HEK293 (cell line): ENCODE data around the gene HIC1.

Experiments
- CTCF ChIA-PET: fragments of 350-600 bp; formaldehyde crosslinking; extraction: SDS; loops from one replicate; lab custom pipeline; 2021; ENCODE audit warnings: antibody characterized with exemption; lab: Yijun Ruan, JAX
- POLR2A ChIA-PET: fragments of 300-600 bp; formaldehyde crosslinking; extraction: SDS; loops from one replicate; lab custom pipeline; 2020; ENCODE audit warnings: antibody characterized with exemption, inconsistent platforms; lab: Yijun Ruan, JAX
- H3K27ac ChIP-seq: fragments of 200-500 bp; sonication (Bioruptor generic); 2 replicates; pipeline ENCODE4 v1.5.1; 2014; ENCODE audit warnings: low read depth, low read length, control low read depth, inconsistent platforms; ENCODE audit errors: extremely low read depth
- H3K36me3 ChIP-seq, 2 experiments: fragments of 200-500 bp in 1 of 2; sonication (Bioruptor generic) in 1 of 2; 1 replicate in 1 of 2; 2 replicates in 1 of 2; pipeline ENCODE4 v1.5.1; 2014 to 2017; ENCODE audit warnings: inconsistent platforms in 2 of 2, low read length in 2 of 2; ENCODE audit not compliant: control insufficient read depth in 2 of 2, insufficient read depth in 1 of 2
- H3K4me1 ChIP-seq: fragments of 200-500 bp; sonication (Bioruptor generic); 2 replicates; pipeline ENCODE4 v1.5.1; 2014; ENCODE audit warnings: mild to moderate bottlenecking, low read length, inconsistent platforms; ENCODE audit not compliant: control insufficient read depth, insufficient read depth
- H3K4me3 ChIP-seq: 2 replicates; pipeline ENCODE4 v1.5.1; 2011; ENCODE audit warnings: low read depth, mild to moderate bottlenecking, control low read depth, low read length, moderate library complexity
- H3K9me3 ChIP-seq: fragments of 200-500 bp; sonication (Bioruptor generic); 2 replicates; pipeline ENCODE4 v1.5.1; 2014; ENCODE audit warnings: low read depth, low read length, inconsistent platforms; ENCODE audit not compliant: control insufficient read depth, insufficient read depth
- GLIS2 ChIP-seq: fragments of 450-650 bp; formaldehyde crosslinking; IDR thresholded peaks from 2 replicates; pipeline ENCODE4 v1.5.1; 2016; ENCODE audit warnings: missing biosample characterization, missing genetic modification characterization
- SCRT2 ChIP-seq: fragments of 450-650 bp; formaldehyde crosslinking; IDR thresholded peaks from 2 replicates; pipeline ENCODE4 v1.5.1; 2016; ENCODE audit warnings: missing biosample characterization, missing genetic modification characterization
- SP7 ChIP-seq: fragments of 450-650 bp; formaldehyde crosslinking; IDR thresholded peaks from 2 replicates; pipeline ENCODE4 v1.5.1; 2016; ENCODE audit warnings: missing biosample characterization, missing genetic modification characterization
- ZBTB17 ChIP-seq: fragments of 450-650 bp; formaldehyde crosslinking; IDR thresholded peaks from 2 replicates; pipeline ENCODE4 v1.5.1; 2016; ENCODE audit warnings: missing biosample characterization, missing genetic modification characterization
- ZEB2 ChIP-seq: fragments of 450-650 bp; formaldehyde crosslinking; IDR thresholded peaks from 2 replicates; pipeline ENCODE4 v1.5.1; 2016; ENCODE audit warnings: missing biosample characterization, missing genetic modification characterization
- ZFP41 ChIP-seq: fragments of 450-650 bp; formaldehyde crosslinking; IDR thresholded peaks from 2 replicates; pipeline ENCODE4 v1.5.1; 2016; ENCODE audit warnings: missing biosample characterization, missing genetic modification characterization, borderline replicate concordance
- ZNF146 ChIP-seq: fragments of 450-650 bp; formaldehyde crosslinking; IDR thresholded peaks from 2 replicates; pipeline ENCODE4 v1.5.1; 2016; ENCODE audit warnings: missing biosample characterization, missing genetic modification characterization
- ZNF394 ChIP-seq: fragments of 450-650 bp; formaldehyde crosslinking; IDR thresholded peaks from 2 replicates; pipeline ENCODE4 v1.5.1; 2016; ENCODE audit warnings: missing biosample characterization, missing genetic modification characterization, mild to moderate bottlenecking, moderate library complexity, borderline replicate concordance
- ZNF600 ChIP-seq: fragments of 450-650 bp; formaldehyde crosslinking; IDR thresholded peaks from 2 replicates; pipeline ENCODE4 v1.5.1; 2016; ENCODE audit warnings: missing biosample characterization, missing genetic modification characterization
- TF ChIP-seq, protein P1 (sequence below): fragments of 450-650 bp; formaldehyde crosslinking; conservative IDR thresholded peaks from 2 replicates; pipeline ENCODE4 v1.5.1; 2016; ENCODE audit warnings: low read depth, missing biosample characterization, missing genetic modification characterization
- TF ChIP-seq, protein P2 (sequence below): fragments of 450-650 bp; formaldehyde crosslinking; IDR thresholded peaks from 2 replicates; pipeline ENCODE4 v1.5.1; 2016; ENCODE audit warnings: missing biosample characterization, missing genetic modification characterization

HIC1 gene

DNA sequence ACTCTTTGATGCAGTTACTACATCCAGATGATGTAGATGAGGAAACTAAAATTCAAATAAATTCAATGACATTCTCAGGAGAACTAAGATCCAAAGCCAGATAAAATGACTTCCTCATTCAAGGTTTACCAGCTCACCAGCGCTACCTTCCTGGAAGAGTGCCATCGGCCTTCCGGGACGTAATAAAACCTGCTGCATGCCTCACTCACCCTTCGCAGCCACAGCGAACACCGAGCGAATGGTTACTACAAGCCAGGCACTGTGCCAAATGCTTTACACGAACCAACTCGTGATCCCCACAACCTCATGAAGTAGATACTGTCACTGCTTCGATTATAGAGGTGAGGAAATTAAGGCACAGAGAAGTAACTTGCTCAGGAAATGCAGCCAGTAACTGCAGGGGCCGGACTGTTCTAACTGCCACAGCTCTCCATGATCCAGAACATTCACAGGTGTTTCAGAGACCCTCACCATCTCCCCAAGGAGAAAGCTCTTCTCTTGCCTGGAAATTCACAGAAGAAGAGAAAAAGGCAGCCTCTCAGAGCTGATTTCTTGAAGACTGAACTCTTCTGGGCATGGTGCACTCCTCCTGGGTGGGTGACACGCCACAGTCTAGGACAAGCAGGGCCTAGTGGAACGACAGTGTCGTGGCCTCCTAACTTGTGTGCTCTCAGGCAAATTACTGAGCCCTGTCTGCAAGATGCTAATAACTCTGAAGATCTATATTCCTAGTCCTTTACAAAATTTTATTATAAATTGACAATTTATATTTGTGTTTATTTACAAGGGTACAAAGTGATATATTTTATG is 46.8 kb downstream of the HIC1 start (continued):
- TF ChIP-seq, protein P1, sequence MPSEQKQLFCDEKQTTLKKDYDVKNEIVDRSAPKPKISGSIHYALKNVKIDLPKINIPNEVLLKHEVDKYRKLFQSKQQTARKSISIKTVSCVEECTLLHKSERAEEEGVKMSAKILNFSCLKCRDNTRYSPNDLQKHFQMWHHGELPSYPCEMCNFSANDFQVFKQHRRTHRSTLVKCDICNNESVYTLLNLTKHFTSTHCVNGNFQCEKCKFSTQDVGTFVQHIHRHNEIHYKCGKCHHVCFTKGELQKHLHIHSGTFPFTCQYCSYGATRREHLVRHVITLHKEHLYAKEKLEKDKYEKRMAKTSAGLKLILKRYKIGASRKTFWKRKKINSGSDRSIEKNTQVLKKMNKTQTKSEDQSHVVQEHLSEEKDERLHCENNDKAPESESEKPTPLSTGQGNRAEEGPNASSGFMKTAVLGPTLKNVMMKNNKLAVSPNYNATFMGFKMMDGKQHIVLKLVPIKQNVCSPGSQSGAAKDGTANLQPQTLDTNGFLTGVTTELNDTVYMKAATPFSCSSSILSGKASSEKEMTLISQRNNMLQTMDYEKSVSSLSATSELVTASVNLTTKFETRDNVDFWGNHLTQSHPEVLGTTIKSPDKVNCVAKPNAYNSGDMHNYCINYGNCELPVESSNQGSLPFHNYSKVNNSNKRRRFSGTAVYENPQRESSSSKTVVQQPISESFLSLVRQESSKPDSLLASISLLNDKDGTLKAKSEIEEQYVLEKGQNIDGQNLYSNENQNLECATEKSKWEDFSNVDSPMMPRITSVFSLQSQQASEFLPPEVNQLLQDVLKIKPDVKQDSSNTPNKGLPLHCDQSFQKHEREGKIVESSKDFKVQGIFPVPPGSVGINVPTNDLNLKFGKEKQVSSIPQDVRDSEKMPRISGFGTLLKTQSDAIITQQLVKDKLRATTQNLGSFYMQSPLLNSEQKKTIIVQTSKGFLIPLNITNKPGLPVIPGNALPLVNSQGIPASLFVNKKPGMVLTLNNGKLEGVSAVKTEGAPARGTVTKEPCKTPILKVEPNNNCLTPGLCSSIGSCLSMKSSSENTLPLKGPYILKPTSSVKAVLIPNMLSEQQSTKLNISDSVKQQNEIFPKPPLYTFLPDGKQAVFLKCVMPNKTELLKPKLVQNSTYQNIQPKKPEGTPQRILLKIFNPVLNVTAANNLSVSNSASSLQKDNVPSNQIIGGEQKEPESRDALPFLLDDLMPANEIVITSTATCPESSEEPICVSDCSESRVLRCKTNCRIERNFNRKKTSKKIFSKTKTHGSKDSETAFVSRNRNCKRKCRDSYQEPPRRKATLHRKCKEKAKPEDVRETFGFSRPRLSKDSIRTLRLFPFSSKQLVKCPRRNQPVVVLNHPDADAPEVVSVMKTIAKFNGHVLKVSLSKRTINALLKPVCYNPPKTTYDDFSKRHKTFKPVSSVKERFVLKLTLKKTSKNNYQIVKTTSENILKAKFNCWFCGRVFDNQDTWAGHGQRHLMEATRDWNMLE (tag by site-specific recombination): no peak
- TF ChIP-seq ZEB2 (tag by site-specific recombination) (peak; percentile 83), SCRT2 (tag by site-specific recombination) (peak; percentile 96), SP7 (tag by site-specific recombination) (peak; percentile 60)
- TF ChIP-seq, all 188 proteins: peak for 28

DNA sequence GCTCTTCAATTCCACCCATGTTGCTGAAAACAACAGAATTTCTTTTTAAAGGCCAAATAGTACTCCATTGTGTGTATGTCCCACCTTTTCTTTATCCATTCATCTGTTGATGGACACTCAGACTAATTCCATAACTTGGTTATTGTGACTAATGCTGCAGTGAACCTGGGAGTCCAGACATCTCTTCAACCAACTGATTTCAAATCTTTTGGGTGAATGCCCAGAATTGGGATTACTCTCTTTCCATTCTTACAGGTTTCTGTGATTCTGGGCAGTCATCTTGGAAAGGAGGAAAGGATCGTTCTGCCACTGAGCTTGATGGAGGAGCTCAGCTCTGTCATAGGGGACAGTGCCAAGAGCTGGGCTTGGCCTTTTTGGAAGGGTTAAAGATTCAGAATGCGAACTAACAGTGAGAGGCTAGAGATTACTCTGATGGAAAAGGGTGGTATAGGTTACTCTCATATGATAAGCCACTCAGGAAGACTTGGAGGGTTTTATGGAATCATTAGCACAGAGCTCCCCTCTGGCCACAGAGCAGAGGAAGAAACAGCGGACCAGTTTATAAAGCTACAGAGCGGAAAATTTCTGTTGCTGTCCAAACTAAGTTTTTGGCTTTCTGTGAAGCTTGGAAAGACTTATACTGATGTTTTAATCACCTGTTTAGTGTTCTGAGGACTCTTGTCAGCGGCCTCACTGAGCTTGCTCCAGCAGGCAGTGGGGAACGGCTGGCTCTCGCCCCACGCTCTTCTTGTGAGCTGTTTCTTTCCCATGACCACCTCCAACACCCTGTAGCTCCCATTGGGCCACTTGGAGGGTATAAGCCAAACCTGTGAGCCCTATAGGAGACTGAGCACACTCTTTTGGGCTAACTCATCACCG is 48.3 kb downstream of the HIC1 start:
- Histone ChIP-seq H3K9me3 (no peaks in the 10 kb centered on the region), H3K4me1 (peaks cover 13% of the 10 kb centered on the region), H3K4me3 (no peak overlapping the region), H3K27ac (no peak overlapping the region), H3K36me3 (no peaks in the 10 kb centered on the region; a peak in 1 of 3 replicates)
- TF ChIP-seq ZFP41 (no peak), ZNF600 (peak; percentile 93), SCRT2 (tag by site-specific recombination) (peak; percentile 77), GLIS2 (tag by site-specific recombination) (no peak), ZNF146 (tag by site-specific recombination) (peak; percentile 74), ZBTB17 (peak; percentile 65)
- TF ChIP-seq, protein P2, sequence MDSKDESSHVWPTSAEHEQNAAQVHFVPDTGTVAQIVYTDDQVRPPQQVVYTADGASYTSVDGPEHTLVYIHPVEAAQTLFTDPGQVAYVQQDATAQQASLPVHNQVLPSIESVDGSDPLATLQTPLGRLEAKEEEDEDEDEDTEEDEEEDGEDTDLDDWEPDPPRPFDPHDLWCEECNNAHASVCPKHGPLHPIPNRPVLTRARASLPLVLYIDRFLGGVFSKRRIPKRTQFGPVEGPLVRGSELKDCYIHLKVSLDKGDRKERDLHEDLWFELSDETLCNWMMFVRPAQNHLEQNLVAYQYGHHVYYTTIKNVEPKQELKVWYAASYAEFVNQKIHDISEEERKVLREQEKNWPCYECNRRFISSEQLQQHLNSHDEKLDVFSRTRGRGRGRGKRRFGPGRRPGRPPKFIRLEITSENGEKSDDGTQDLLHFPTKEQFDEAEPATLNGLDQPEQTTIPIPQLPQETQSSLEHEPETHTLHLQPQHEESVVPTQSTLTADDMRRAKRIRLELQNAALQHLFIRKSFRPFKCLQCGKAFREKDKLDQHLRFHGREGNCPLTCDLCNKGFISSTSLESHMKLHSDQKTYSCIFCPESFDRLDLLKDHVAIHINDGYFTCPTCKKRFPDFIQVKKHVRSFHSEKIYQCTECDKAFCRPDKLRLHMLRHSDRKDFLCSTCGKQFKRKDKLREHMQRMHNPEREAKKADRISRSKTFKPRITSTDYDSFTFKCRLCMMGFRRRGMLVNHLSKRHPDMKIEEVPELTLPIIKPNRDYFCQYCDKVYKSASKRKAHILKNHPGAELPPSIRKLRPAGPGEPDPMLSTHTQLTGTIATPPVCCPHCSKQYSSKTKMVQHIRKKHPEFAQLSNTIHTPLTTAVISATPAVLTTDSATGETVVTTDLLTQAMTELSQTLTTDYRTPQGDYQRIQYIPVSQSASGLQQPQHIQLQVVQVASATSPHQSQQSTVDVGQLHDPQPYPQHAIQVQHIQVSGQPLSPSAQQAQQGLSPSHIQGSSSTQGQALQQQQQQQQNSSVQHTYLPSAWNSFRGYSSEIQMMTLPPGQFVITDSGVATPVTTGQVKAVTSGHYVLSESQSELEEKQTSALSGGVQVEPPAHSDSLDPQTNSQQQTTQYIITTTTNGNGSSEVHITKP (tag by site-specific recombination): peak; percentile 89
- ChIA-PET CTCF (interaction anchor here (0.9 to 2.3 kb wide), 3 partner anchors 50 to 142 kb away, joined by 3 to 7 read pairs (median 4); no protein-coding TSS in a partner anchor), POLR2A (interaction anchor here (0.6 kb wide), 2 partner anchors 35 to 200 kb away, joined by 3 to 5 read pairs; partner anchors contain the start of genes SMG6 and SRR)

- Histone ChIP-seq H3K36me3 (no peaks in the 10 kb centered on the region; a peak in 1 of 3 replicates), H3K4me3 (no peak overlapping the region), H3K27ac (no peak overlapping the region), H3K4me1 (peaks cover 13% of the 10 kb centered on the region), H3K9me3 (no peaks in the 10 kb centered on the region)
- TF ChIP-seq ZNF394 (tag by site-specific recombination): no peak
- POLR2A ChIA-PET: no interaction called here
- CTCF ChIA-PET: interaction anchor here (0.7 to 1.2 kb wide), 2 partner anchors 51 to 139 kb away, joined by 4 to 5 read pairs; partner anchors contain the start of gene HIC1
Observed at GRCh38 chr17:2105663-2106062, 50.8 kb downstream of the HIC1 start.
